GM18498 (cell line): ENCODE data around the gene CARS1.
"Not testable (repeated sequence)": the region's sequence is repeated elsewhere in the genome, so short reads cannot be mapped to it uniquely, and the experiment has no call there.

Source experiments
- ATAC-seq: cut with Tn5 transposase; IDR thresholded peaks from one replicate; pipeline ENCODE4 v1.9.1; 2021; ENCODE audit warnings: mild to moderate bottlenecking, moderate library complexity; ENCODE audit not compliant: unreplicated experiment

The CARS1 gene

GRCh38 chr11:3090096-3090901 is 33.1 kb upstream of the CARS1 start:
- no peak for ATAC-seq

- no peak for ATAC-seq
Measured at GRCh38 chr11:3089236-3090061, 32.2 kb upstream of the CARS1 start.

GRCh38 chr11:3088806-3089205 is 31.6 kb upstream of the CARS1 start:
- no peak for ATAC-seq

GRCh38 chr11:3087821-3088800 is 30.9 kb upstream of the CARS1 start:
- no peak for ATAC-seq

- ATAC-seq: no peak
Measured at GRCh38 chr11:3087373-3087772, 30.1 kb upstream of the CARS1 start.

GRCh38 chr11:3086671-3087150 is 29.5 kb upstream of the CARS1 start:
- no peak for ATAC-seq

- no peak for ATAC-seq
Measured at GRCh38 chr11:3086114-3086513, 28.9 kb upstream of the CARS1 start.

- ATAC-seq: no peak
Measured at GRCh38 chr11:3085052-3085451, 27.8 kb upstream of the CARS1 start.

GRCh38 chr11:3083321-3083720 is 26.1 kb upstream of the CARS1 start:
- no peak for ATAC-seq

- no peak for ATAC-seq
Measured at GRCh38 chr11:3081386-3081751, 24.1 kb upstream of the CARS1 start.

GRCh38 chr11:3080733-3081385 is 23.6 kb upstream of the CARS1 start:
- no peak for ATAC-seq

GRCh38 chr11:3080104-3080503 is 22.9 kb upstream of the CARS1 start:
- no peak for ATAC-seq

- ATAC-seq: no peak
Measured at GRCh38 chr11:3077846-3078440, 20.7 kb upstream of the CARS1 start.

GRCh38 chr11:3077189-3077836 is 20.1 kb upstream of the CARS1 start:
- ATAC-seq: no peak

GRCh38 chr11:3074912-3075589 is 17.8 kb upstream of the CARS1 start:
- no peak for ATAC-seq

- ATAC-seq: no peak
Measured at GRCh38 chr11:3073029-3073435, 15.8 kb upstream of the CARS1 start.

- ATAC-seq: no peak
Measured at GRCh38 chr11:3069425-3069824, 12.2 kb upstream of the CARS1 start.

- not testable (repeated sequence) for ATAC-seq
Measured at GRCh38 chr11:3066308-3066707, 9.1 kb upstream of the CARS1 start.

GRCh38 chr11:3064709-3065108 is 7.5 kb upstream of the CARS1 start:
- ATAC-seq: not testable (repeated sequence)
